Esophagus squamous epithelium (tissue), 5 donors: ENCODE results near the gene FGF12. TPM values are rescaled to one million over a fixed set of nuclear protein-coding genes. Genes with fewer than 3 reads are reported as not detected.

Experiments used
- DNase-seq: peaks from one replicate; lab custom pipeline; 2025; lab: John Stamatoyannopoulos, UW
- H3K27ac ChIP-seq, 4 donors: fragments of 200-600 bp; sonication (generic); one replicate each; pipeline ENCODE4 v1.5.1; 2016 to 2019; ENCODE audit warnings: mild to moderate bottlenecking in 1 of 4
- H3K27me3 ChIP-seq, 4 donors: fragments of 200-600 bp; sonication (generic); 1 replicate in 3 of 4; 2 replicates in 1 of 4; pipeline versions ENCODE4 v1.5.1 to v1.6.0; 2017 to 2021; ENCODE audit warnings: antibody characterized with exemption in 1 of 4
- H3K36me3 ChIP-seq, 3 donors: fragments of 200-600 bp; sonication (generic); one replicate each; pipeline ENCODE4 v1.5.1; 2016 to 2019
- H3K4me1 ChIP-seq, 3 donors: fragments of 200-600 bp; sonication (generic); one replicate each; pipeline ENCODE4 v1.5.1; 2017 to 2019
- H3K4me3 ChIP-seq, 4 donors: fragments of 200-600 bp; sonication (generic); 1 replicate in 3 of 4; 2 replicates in 1 of 4; pipeline ENCODE4 v1.5.1; 2016 to 2019; ENCODE audit warnings: mild to moderate bottlenecking in 2 of 4, moderate library complexity in 1 of 4
- H3K9me3 ChIP-seq, 3 donors: fragments of 200-600 bp; sonication (generic); one replicate each; pipeline ENCODE4 v1.5.1; 2016 to 2019
- POLR2A ChIP-seq, 4 donors: fragments of 450-650 bp; IDR thresholded peaks; one replicate each; pipeline ENCODE4 v1.6.1; 2017; ENCODE audit warnings: antibody characterized with exemption in 4 of 4, mild to moderate bottlenecking in 4 of 4, moderate library complexity in 3 of 4
- WGBS, 2 donors: methylation state at CpG; one replicate each; pipeline ENCODE4 v1.1.5; 2018; 5-methylcytosine and 5-hydroxymethylcytosine counted together
- intact Hi-C: fragments of 100-400 bp; cut with DNase I; formaldehyde crosslinking; loops from one replicate; pipeline ENCODE4 v1.15.0; 2022
- total RNA-seq, 4 donors: library from RNA; depleted of rRNA; stranded (reverse); fragments of >200 nt; gene quantifications; one replicate each; pipeline ENCODE4 v1.1.0, GENCODE V29; 2016
- TF ChIP-seq, protein P1 (sequence below), 6 experiments: fragments of 450-650 bp in 4 of 6; fragments of 200-600 bp in 2 of 6; sonication (generic) in 2 of 6; IDR thresholded peaks; one replicate each; pipeline ENCODE4 v1.5.1; 2016 to 2019; ENCODE audit warnings: antibody characterized with exemption in 6 of 6, mild to moderate bottlenecking in 4 of 6, moderate library complexity in 4 of 6
- donor health status: DM: yes; HTN: yes; CAD: no.

FGF12 gene
- total RNA-seq, 4 donors from 2014 or later = 0.18 to 1.6 (median 0.86) TPM

DNA sequence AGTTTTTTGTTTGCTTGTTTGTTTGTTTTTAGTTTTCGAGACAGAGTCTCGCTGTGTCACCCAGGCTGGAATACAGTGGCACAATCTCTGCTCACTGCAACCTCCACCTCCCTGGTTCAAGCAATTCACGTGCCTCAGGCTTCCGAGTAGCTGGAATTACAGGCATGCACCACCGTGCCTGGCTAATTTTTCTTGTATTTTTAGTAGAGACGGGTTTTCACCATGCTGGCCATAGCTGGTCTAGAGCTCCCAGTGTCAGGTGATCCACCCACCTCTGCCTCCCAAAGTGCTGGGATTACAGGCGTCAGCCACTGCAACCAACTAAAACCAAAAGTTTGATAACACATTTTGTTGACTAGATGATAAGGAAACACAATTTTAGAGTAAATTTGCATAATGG is 372.7 kb downstream of the FGF12 start:
- intact Hi-C loops = no loop called here
- Histone ChIP-seq H3K4me1 (no peaks in the 10 kb centered on the region), H3K36me3 (no peaks in the 10 kb centered on the region), H3K27me3 (no peaks in the 10 kb centered on the region), H3K4me3 (no peak overlapping the region), H3K27ac (no peak overlapping the region), H3K9me3 (no peaks in the 10 kb centered on the region)
- no peak for TF ChIP-seq POLR2A (IDR thresholded peaks at IDR 0.05)
- TF ChIP-seq, protein P1, sequence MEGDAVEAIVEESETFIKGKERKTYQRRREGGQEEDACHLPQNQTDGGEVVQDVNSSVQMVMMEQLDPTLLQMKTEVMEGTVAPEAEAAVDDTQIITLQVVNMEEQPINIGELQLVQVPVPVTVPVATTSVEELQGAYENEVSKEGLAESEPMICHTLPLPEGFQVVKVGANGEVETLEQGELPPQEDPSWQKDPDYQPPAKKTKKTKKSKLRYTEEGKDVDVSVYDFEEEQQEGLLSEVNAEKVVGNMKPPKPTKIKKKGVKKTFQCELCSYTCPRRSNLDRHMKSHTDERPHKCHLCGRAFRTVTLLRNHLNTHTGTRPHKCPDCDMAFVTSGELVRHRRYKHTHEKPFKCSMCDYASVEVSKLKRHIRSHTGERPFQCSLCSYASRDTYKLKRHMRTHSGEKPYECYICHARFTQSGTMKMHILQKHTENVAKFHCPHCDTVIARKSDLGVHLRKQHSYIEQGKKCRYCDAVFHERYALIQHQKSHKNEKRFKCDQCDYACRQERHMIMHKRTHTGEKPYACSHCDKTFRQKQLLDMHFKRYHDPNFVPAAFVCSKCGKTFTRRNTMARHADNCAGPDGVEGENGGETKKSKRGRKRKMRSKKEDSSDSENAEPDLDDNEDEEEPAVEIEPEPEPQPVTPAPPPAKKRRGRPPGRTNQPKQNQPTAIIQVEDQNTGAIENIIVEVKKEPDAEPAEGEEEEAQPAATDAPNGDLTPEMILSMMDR (IDR thresholded peaks at IDR 0.05) = no peak
- WGBS, 2 donors = 59 to 77% methylated on average over 7 of the region's 7 CpGs
- DNase-seq = no peak

- no peak overlapping the region for H3K27ac ChIP-seq
- DNase-seq = no peak
- H3K4me1 ChIP-seq = no peaks in the 10 kb centered on the region
- intact Hi-C loops = no loop called here
- no peaks in the 10 kb centered on the region for H3K27me3 ChIP-seq
- no peaks in the 10 kb centered on the region for H3K36me3 ChIP-seq
- H3K9me3 ChIP-seq = no peaks in the 10 kb centered on the region
- no peak overlapping the region for H3K4me3 ChIP-seq
- no peak for TF ChIP-seq POLR2A (IDR thresholded peaks at IDR 0.05)
- TF ChIP-seq, protein P1 (IDR thresholded peaks at IDR 0.05) = no peak
These were observed 375.2 kb downstream of the FGF12 start for GRCh38 chr3:192352142-192352541.

DNA sequence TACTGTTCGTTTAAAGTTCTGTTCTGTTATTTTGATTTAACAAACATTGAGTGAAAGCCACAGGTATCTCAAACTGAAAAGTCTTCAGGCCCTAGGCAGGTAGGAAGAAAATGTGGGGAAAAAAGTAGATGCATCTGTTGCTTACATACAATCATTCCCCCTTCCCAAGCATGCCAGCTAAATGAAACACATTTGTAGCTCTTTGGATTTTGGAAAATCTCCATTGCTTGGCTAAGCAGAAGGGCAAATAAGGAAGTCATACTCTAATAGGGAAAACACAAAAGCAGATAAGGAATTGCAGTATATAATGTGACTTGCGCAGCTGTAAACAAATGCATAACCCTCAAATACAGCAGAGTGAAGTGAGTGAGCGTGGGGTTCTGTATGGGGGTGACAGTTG is 375.9 kb downstream of the FGF12 start:
- H3K36me3 ChIP-seq = no peaks in the 10 kb centered on the region
- no peaks in the 10 kb centered on the region for H3K4me1 ChIP-seq
- WGBS, 2 donors = 67 to 74% methylated on average over 3 of the region's 3 CpGs
- TF ChIP-seq, protein P1 (IDR thresholded peaks at IDR 0.05) = no peak
- no peak for TF ChIP-seq POLR2A (IDR thresholded peaks at IDR 0.05)
- H3K9me3 ChIP-seq = no peaks in the 10 kb centered on the region
- DNase-seq = no peak
- no peak overlapping the region for H3K27ac ChIP-seq
- intact Hi-C loops = no loop called here
- no peak overlapping the region for H3K4me3 ChIP-seq
- no peaks in the 10 kb centered on the region for H3K27me3 ChIP-seq

- Histone ChIP-seq H3K4me3 (no peak overlapping the region), H3K27ac (no peak overlapping the region), H3K27me3 (no peaks in the 10 kb centered on the region), H3K36me3 (no peaks in the 10 kb centered on the region), H3K4me1 (no peaks in the 10 kb centered on the region), H3K9me3 (no peaks in the 10 kb centered on the region)
- intact Hi-C loops = no loop called here
- 62 to 68% methylated on average over 1 of the region's 1 CpG for WGBS, 2 donors
- no peak for DNase-seq
- TF ChIP-seq, protein P1 (IDR thresholded peaks at IDR 0.05) = no peak
- TF ChIP-seq POLR2A (IDR thresholded peaks at IDR 0.05) = no peak
These were observed 387.3 kb downstream of the FGF12 start for GRCh38 chr3:192340031-192340430.

- intact Hi-C loops = no loop called here
- no peaks in the 10 kb centered on the region for H3K36me3 ChIP-seq
- H3K4me1 ChIP-seq = no peaks in the 10 kb centered on the region
- H3K27me3 ChIP-seq = no peaks in the 10 kb centered on the region
- no peak overlapping the region for H3K27ac ChIP-seq
- no peaks in the 10 kb centered on the region for H3K9me3 ChIP-seq
- no peak overlapping the region for H3K4me3 ChIP-seq
- no peak for DNase-seq
- 68 to 76% methylated on average over 2 of the region's 2 CpGs for WGBS, 2 donors
- no peak for TF ChIP-seq POLR2A (IDR thresholded peaks at IDR 0.05)
- TF ChIP-seq, protein P1 (IDR thresholded peaks at IDR 0.05) = no peak
These were observed 388.1 kb downstream of the FGF12 start for GRCh38 chr3:192339214-192339613.
